Globus pallidus (tissue), 1 donor: Measurements from ENCODE around the gene AP1S2.

Source experiments
- DNase-seq: peaks from one replicate; pipeline ENCODE4 v3.0.0-alpha.2; 2015; ENCODE audit warnings: low spot score

AP1S2 gene

GRCh38 chrX:15812192-15812938, 42.2 kb downstream of the AP1S2 start:
- no peak for DNase-seq

- DNase-seq, result no peak
Measured at GRCh38 chrX:15808254-15808653, 46.4 kb downstream of the AP1S2 start.

- DNase-seq, result no peak
Measured at GRCh38 chrX:15804563-15804962, 50.0 kb downstream of the AP1S2 start.

- DNase-seq, result no peak
Measured at GRCh38 chrX:15797707-15798106, 56.9 kb downstream of the AP1S2 start.

- peak; percentile 19 for DNase-seq
Measured at GRCh38 chrX:15790769-15791290, 63.8 kb downstream of the AP1S2 start.

- DNase-seq, result peak; percentile 74
Measured at GRCh38 chrX:15789979-15790768, 64.4 kb downstream of the AP1S2 start, which contains the start of gene ZRSR2. ZRSR2 (plus strand) TSS chrX:15790484; CDS start chrX:15790496, 12 bp downstream.

- no peak for DNase-seq
Measured at GRCh38 chrX:15786915-15787314, 67.7 kb downstream of the AP1S2 start.

GRCh38 chrX:15785176-15785750, 69.3 kb downstream of the AP1S2 start:
- no peak for DNase-seq

GRCh38 chrX:15781961-15782699, 72.5 kb downstream of the AP1S2 start:
- no peak for DNase-seq
